H1 (cell line): ENCODE measurements around the gene JAG2. TPM values are rescaled to one million over a fixed set of nuclear protein-coding genes. Genes with fewer than 3 reads are reported as not detected.
A peak's percentile ranks its signal among the peaks of the same experiment; 100 is the strongest.

Source experiments
- CTCF ChIA-PET: fragments of 300-600 bp; sonication (Branson Sonifier 250); formaldehyde crosslinking; loops from one replicate; lab custom pipeline; 2021; ENCODE audit not compliant: partially characterized antibody; lab: Charles Lee
- POLR2A ChIA-PET: fragments of 300-600 bp; sonication (Branson Sonifier 250); formaldehyde crosslinking; loops from one replicate; lab custom pipeline; 2021; ENCODE audit warnings: inconsistent platforms; ENCODE audit not compliant: partially characterized antibody; lab: Charles Lee
- DNase-seq, 2 experiments: peaks; one replicate each; pipeline versions ENCODE4 v3.0.0 to v3.0.0-alpha.2; 2010 to 2022; ENCODE audit warnings: low spot score in 2 of 2, low read depth in 1 of 2, mixed read lengths in 1 of 2
- FAIRE-seq: peaks from 2 replicates; lab custom pipeline; 2011; peaks lifted over from hg19 to GRCh38; lab: Jason Lieb, UNC
- H2AFZ ChIP-seq: 2 replicates; pipeline ENCODE4 v1.8.1; 2012; ENCODE audit warnings: low read length, inconsistent platforms
- H2AK5ac ChIP-seq: 2 replicates; pipeline ENCODE4 v1.6.1; 2013; ENCODE audit warnings: low read depth, low read length
- H2BK120ac ChIP-seq: replicated peaks from 2 replicates; pipeline ENCODE3; 2013; ENCODE audit warnings: low read depth, low read length, inconsistent platforms
- H2BK12ac ChIP-seq: 2 replicates; pipeline ENCODE4 v1.6.1; 2013; ENCODE audit warnings: low read depth, low read length
- H2BK15ac ChIP-seq: 2 replicates; pipeline ENCODE4 v1.6.1; 2013; ENCODE audit warnings: low read length
- H2BK20ac ChIP-seq: 2 replicates; pipeline ENCODE4 v1.6.1; 2013; ENCODE audit warnings: low read length
- H2BK5ac ChIP-seq: 2 replicates; pipeline ENCODE4 v1.6.1; 2013; ENCODE audit warnings: low read depth, low read length
- H3K14ac ChIP-seq: 2 replicates; pipeline ENCODE4 v1.6.1; 2013; ENCODE audit warnings: inconsistent platforms; ENCODE audit not compliant: insufficient read length
- H3K18ac ChIP-seq: 2 replicates; pipeline ENCODE4 v1.6.1; 2013; ENCODE audit warnings: low read length; ENCODE audit errors: extremely low read depth
- H3K23ac ChIP-seq: 2 replicates; pipeline ENCODE4 v1.6.1; 2013; ENCODE audit warnings: inconsistent platforms; ENCODE audit not compliant: insufficient read length
- H3K23me2 ChIP-seq: 2 replicates; pipeline ENCODE4 v1.6.1; 2013; ENCODE audit warnings: low read depth, low read length
- H3K27ac ChIP-seq: 2 replicates; pipeline ENCODE4 v1.6.1; 2011; ENCODE audit warnings: low read depth, low read length, inconsistent platforms
- H3K27me3 ChIP-seq, 4 experiments: replicated peaks in 1 of 4; 1 replicate in 1 of 4; 2 replicates in 3 of 4; pipeline versions ENCODE4 v1.6.1 to v1.8.1; 2011 to 2013; ENCODE audit warnings: low read length in 3 of 4, mild to moderate bottlenecking in 3 of 4, inconsistent platforms in 2 of 4, mixed read lengths in 2 of 4, moderate library complexity in 1 of 4; ENCODE audit not compliant: control insufficient read depth in 3 of 4, insufficient read depth in 3 of 4; ENCODE audit errors: extremely low read depth in 1 of 4
- H3K36me3 ChIP-seq, 4 experiments: 2 replicates each; pipeline versions ENCODE4 v1.6.1 to v1.8.1; 2011 to 2013; ENCODE audit warnings: mild to moderate bottlenecking in 4 of 4, low read length in 3 of 4, moderate library complexity in 2 of 4, control low read depth in 1 of 4, inconsistent platforms in 1 of 4; ENCODE audit not compliant: insufficient read depth in 4 of 4, control insufficient read depth in 2 of 4
- H3K4ac ChIP-seq: replicated peaks from 2 replicates; pipeline ENCODE3; 2013; ENCODE audit warnings: low read length, low read depth, mixed read lengths, inconsistent platforms; ENCODE audit not compliant: insufficient read length
- H3K4me1 ChIP-seq, 4 experiments: replicated peaks in 1 of 4; 1 replicate in 1 of 4; 2 replicates in 3 of 4; pipeline versions ENCODE4 v1.6.1 to v1.8.1; 2011 to 2013; ENCODE audit warnings: low read length in 3 of 4, inconsistent platforms in 2 of 4, mixed read lengths in 1 of 4; ENCODE audit not compliant: insufficient read depth in 4 of 4, control insufficient read depth in 3 of 4
- H3K4me2 ChIP-seq, 2 experiments: 2 replicates each; pipeline versions ENCODE4 v1.6.1 to v1.8.1; 2011 to 2013; ENCODE audit warnings: low read depth in 2 of 2, low read length in 2 of 2, control low read depth in 1 of 2, inconsistent platforms in 1 of 2, mild to moderate bottlenecking in 1 of 2; ENCODE audit not compliant: insufficient read depth in 1 of 2
- H3K4me3 ChIP-seq, 4 experiments: fragments of 200-600, 300-600 bp in 1 of 4; sonication (generic), shearing (Covaris generic), sonication (Bioruptor Twin) in 1 of 4; 2 replicates each; pipeline versions ENCODE4 v1.5.1 to v1.8.1; 2011 to 2016; ENCODE audit warnings: low read length in 4 of 4, low read depth in 3 of 4, control low read depth in 2 of 4, inconsistent platforms in 2 of 4, mild to moderate bottlenecking in 2 of 4, mixed read lengths in 1 of 4, moderate library complexity in 1 of 4; ENCODE audit not compliant: insufficient read depth in 2 of 4; ENCODE audit errors: extremely low read depth in 1 of 4
- H3K56ac ChIP-seq: replicated peaks from 2 replicates; pipeline ENCODE3; 2013; ENCODE audit warnings: low read depth, mild to moderate bottlenecking, mixed read lengths, low read length, inconsistent platforms; ENCODE audit not compliant: insufficient read length
- H3K79me1 ChIP-seq: 2 replicates; pipeline ENCODE4 v1.6.1; 2013; ENCODE audit warnings: low read depth, low read length, control low read depth
- H3K79me2 ChIP-seq, 2 experiments: 2 replicates each; pipeline versions ENCODE4 v1.6.1 to v1.8.1; 2012 to 2013; ENCODE audit warnings: low read length in 2 of 2, mild to moderate bottlenecking in 2 of 2, inconsistent platforms in 1 of 2; ENCODE audit not compliant: insufficient read depth in 2 of 2, control insufficient read depth in 1 of 2
- H3K9ac ChIP-seq, 4 experiments: replicated peaks in 1 of 4; 1 replicate in 1 of 4; 2 replicates in 3 of 4; pipeline versions ENCODE4 v1.6.1 to v1.8.1; 2011 to 2013; ENCODE audit warnings: low read depth in 3 of 4, low read length in 3 of 4, control low read depth in 2 of 4, mild to moderate bottlenecking in 2 of 4, moderate library complexity in 2 of 4, inconsistent platforms in 1 of 4; ENCODE audit errors: extremely low read depth in 1 of 4
- H3K9me3 ChIP-seq, 2 experiments: 2 replicates each; pipeline versions ENCODE4 v1.6.1 to v1.8.1; 2012 to 2013; ENCODE audit warnings: mild to moderate bottlenecking in 2 of 2, moderate library complexity in 2 of 2, control low read depth in 1 of 2, inconsistent platforms in 1 of 2, low read depth in 1 of 2, low read length in 1 of 2, mixed read lengths in 1 of 2; ENCODE audit not compliant: insufficient read depth in 2 of 2
- H4K20me1 ChIP-seq, 2 experiments: replicated peaks in 1 of 2; 2 replicates each; pipeline versions ENCODE3 to v1.8.1; 2011 to 2013; ENCODE audit warnings: inconsistent platforms in 2 of 2, low read length in 2 of 2, mild to moderate bottlenecking in 1 of 2; ENCODE audit not compliant: insufficient read depth in 2 of 2, control insufficient read depth in 1 of 2
- H4K5ac ChIP-seq: 2 replicates; pipeline ENCODE4 v1.6.1; 2013; ENCODE audit warnings: low read length, low read depth, mixed read lengths, inconsistent platforms; ENCODE audit not compliant: insufficient read length
- H4K8ac ChIP-seq: 2 replicates; pipeline ENCODE4 v1.8.0; 2013; ENCODE audit warnings: mild to moderate bottlenecking, moderate library complexity, low read length, inconsistent platforms; ENCODE audit not compliant: insufficient read depth; ENCODE audit errors: extremely low read depth
- H4K91ac ChIP-seq: replicated peaks from 2 replicates; pipeline ENCODE3; 2013; ENCODE audit warnings: low read length, mixed read lengths, inconsistent platforms; ENCODE audit not compliant: insufficient read length
- RAD21 ChIP-seq, 2 experiments: IDR thresholded peaks in 1 of 2; conservative IDR thresholded peaks in 1 of 2; 2 replicates each; pipeline ENCODE4 v1.6.1; 2011; ENCODE audit warnings: low read depth in 2 of 2, low read length in 2 of 2, improper control_type of control experiment in 1 of 2, inconsistent platforms in 1 of 2, mild to moderate bottlenecking in 1 of 2, moderate library complexity in 1 of 2
- WGBS, 2 experiments: shearing (Covaris generic) in 1 of 2; methylation state at CpG; one replicate each; pipeline versions ENCODE4 v1.1.6 to v1.1.7; 2013 to 2015; ENCODE audit warnings: low lambda C conversion rate in 2 of 2, mixed read lengths in 2 of 2, inconsistent platforms in 1 of 2, low coverage in 1 of 2, missing lambda C conversion rate in 1 of 2; ENCODE audit not compliant: insufficient replicate concordance in 2 of 2, insufficient coverage in 1 of 2, insufficient read length in 1 of 2; ENCODE audit errors: extremely low coverage in 1 of 2, missing lambda C conversion rate in 1 of 2; 5-methylcytosine and 5-hydroxymethylcytosine counted together
- polyA plus RNA-seq, 7 experiments: library from polyadenylated mRNA; depleted of rRNA in 3 of 7; stranded (reverse) in 5 of 7; unstranded in 2 of 7; fragments of >200 nt in 5 of 7; fragments of 200-250 nt in 2 of 7; gene quantifications; 1 replicate in 5 of 7; 2 replicates in 1 of 7; 4 replicates in 1 of 7; pipeline versions ENCODE4 v1.2.1 to v1.2.3, GENCODE V29; 2011 to 2013; ENCODE audit warnings: missing spikeins in 2 of 7, mixed read lengths in 2 of 7
- total RNA-seq: library from RNA; stranded (reverse); fragmentation: NEBNext Ultra II Directional; extraction: Animal tissue kit (Norgen Biotek cat#: 25700); gene quantifications from 2 replicates; pipeline ENCODE4 v1.2.1, GENCODE V29; 2021
- TF ChIP-seq, protein P1 (sequence below), 3 experiments: IDR thresholded peaks; 1 replicate in 2 of 3; 2 replicates in 1 of 3; pipeline versions ENCODE4 v1.5.1 to v1.6.1; 2011; ENCODE audit warnings: low read length in 3 of 3, mild to moderate bottlenecking in 3 of 3, inconsistent platforms in 2 of 3, low read depth in 1 of 3, moderate library complexity in 1 of 3; ENCODE audit not compliant: insufficient read depth in 1 of 3; ENCODE audit errors: control extremely low read depth in 1 of 3

Gene JAG2
- total and polyA plus RNA-seq, 2 of the 8 experiments (the other 6 are each of a cell fraction or from before 2014, with no cell fraction given): 2.8 to 6.2 TPM

- H4K8ac ChIP-seq: peak overlapping the region; percentile 23; the same call in 1 of the 2 replicates
- no peak overlapping the region for H2BK5ac ChIP-seq
- H3K23ac ChIP-seq: no peak overlapping the region
- H2AFZ ChIP-seq: no peak overlapping the region
- no peak overlapping the region for H3K27ac ChIP-seq
- no peak overlapping the region for H4K91ac ChIP-seq
- peaks cover 0 to 27% (median 16%) of the 10 kb centered on the region in 4 experiments; a peak in 5 of 7 replicates for H3K27me3 ChIP-seq
- no peak overlapping the region for H3K4me3 ChIP-seq
- DNase-seq (no peak), FAIRE-seq (no peak)
- no peak overlapping the region for H4K5ac ChIP-seq
- H3K79me2 ChIP-seq: no peaks in the 10 kb centered on the region
- H2BK120ac ChIP-seq: no peak overlapping the region
- no peak overlapping the region for H2BK20ac ChIP-seq
- H3K14ac ChIP-seq: no peak overlapping the region
- no peak overlapping the region for H2AK5ac ChIP-seq
- H3K4me2 ChIP-seq: no peak overlapping the region
- H3K4ac ChIP-seq: no peak overlapping the region
- ChIA-PET CTCF (interaction anchor here (0.7 to 6.2 kb wide), 16 partner anchors 11 to 151 kb away, joined by 3 to 36 read pairs (median 3); partner anchors contain the start of gene BTBD6), POLR2A (no interaction called here)
- H3K36me3 ChIP-seq: no peaks in the 10 kb centered on the region
- peaks cover 3 to 6% of the 10 kb centered on the region in 2 experiments for H4K20me1 ChIP-seq
- no peak overlapping the region for H3K9ac ChIP-seq
- peaks cover 4% of the 10 kb centered on the region; the same call in 1 of the 2 replicates for H3K23me2 ChIP-seq
- no peak overlapping the region for H2BK12ac ChIP-seq
- no peak overlapping the region for H3K18ac ChIP-seq
- no peak overlapping the region for H2BK15ac ChIP-seq
- peaks cover 0 to 21% (median 12%) of the 10 kb centered on the region in 4 experiments; a peak in 5 of 7 replicates for H3K4me1 ChIP-seq
- 88% methylated on average over 10 of the region's 10 CpGs; no CpG with 5 or more reads in 1 of the 2 experiments for WGBS, 2 experiments
- no peak overlapping the region for H3K56ac ChIP-seq
- no peaks in the 10 kb centered on the region for H3K79me1 ChIP-seq
- no peaks in the 10 kb centered on the region for H3K9me3 ChIP-seq
- TF ChIP-seq, protein P1, sequence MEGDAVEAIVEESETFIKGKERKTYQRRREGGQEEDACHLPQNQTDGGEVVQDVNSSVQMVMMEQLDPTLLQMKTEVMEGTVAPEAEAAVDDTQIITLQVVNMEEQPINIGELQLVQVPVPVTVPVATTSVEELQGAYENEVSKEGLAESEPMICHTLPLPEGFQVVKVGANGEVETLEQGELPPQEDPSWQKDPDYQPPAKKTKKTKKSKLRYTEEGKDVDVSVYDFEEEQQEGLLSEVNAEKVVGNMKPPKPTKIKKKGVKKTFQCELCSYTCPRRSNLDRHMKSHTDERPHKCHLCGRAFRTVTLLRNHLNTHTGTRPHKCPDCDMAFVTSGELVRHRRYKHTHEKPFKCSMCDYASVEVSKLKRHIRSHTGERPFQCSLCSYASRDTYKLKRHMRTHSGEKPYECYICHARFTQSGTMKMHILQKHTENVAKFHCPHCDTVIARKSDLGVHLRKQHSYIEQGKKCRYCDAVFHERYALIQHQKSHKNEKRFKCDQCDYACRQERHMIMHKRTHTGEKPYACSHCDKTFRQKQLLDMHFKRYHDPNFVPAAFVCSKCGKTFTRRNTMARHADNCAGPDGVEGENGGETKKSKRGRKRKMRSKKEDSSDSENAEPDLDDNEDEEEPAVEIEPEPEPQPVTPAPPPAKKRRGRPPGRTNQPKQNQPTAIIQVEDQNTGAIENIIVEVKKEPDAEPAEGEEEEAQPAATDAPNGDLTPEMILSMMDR (IDR thresholded peaks at IDR 0.05; ENCODE audit: control extremely low read depth in 1 of 3, insufficient read depth in 1 of 3, low read depth in 1 of 3, low read length in 3 of 3): peak in 2 of 3 experiments; percentile 29 to 43; a peak in 3 of 4 replicates
- TF ChIP-seq RAD21 (IDR thresholded peaks at IDR 0.05 in 1 of 2, conservative IDR thresholded peaks at IDR 0.05 in 1 of 2; ENCODE audit: low read depth in 2 of 2, low read length in 2 of 2): peak; percentile 28 to 62
Measured at GRCh38 chr14:105200074-105200473, 31.5 kb upstream of the JAG2 start.
